ENCODE results near the gene SYT15.
"Not testable (repeated sequence)": the region's sequence is repeated elsewhere in the genome, so short reads cannot be mapped to it uniquely, and the experiment has no call there.

Gene SYT15

GRCh38 chr10:46578474-46579178, at the start of gene SYT15:
TSS of gene SYT15 (plus strand) at chr10:46579128. CDS start at chr10:46579169, 41 bp downstream.
- not testable (repeated sequence) for H3K4me3 ChIP-seq (ENCODE audit: low read depth in 1 of 5, low read length in 5 of 5); H3K4me1 ChIP-seq (ENCODE audit: control insufficient read depth in 5 of 5, insufficient read depth in 5 of 5, low read length in 5 of 5); H3K27me3 ChIP-seq (ENCODE audit: control insufficient read depth in 5 of 5, insufficient read depth in 4 of 5, low read length in 5 of 5); H3K27ac ChIP-seq (ENCODE audit: low read depth, low read length); H3K36me3 ChIP-seq (ENCODE audit: control insufficient read depth in 5 of 5, insufficient read depth in 5 of 5, low read length in 5 of 5); H3K9ac ChIP-seq (ENCODE audit: low read length in 5 of 5); H3K9me3 ChIP-seq (ENCODE audit: control insufficient read depth in 5 of 5, low read length in 5 of 5)

GRCh38 chr10:46529742-46530141, 49.2 kb upstream of the SYT15 start:
- not testable (repeated sequence) for H3K9me3 ChIP-seq (ENCODE audit: control insufficient read depth in 5 of 5, low read length in 5 of 5); H3K36me3 ChIP-seq (ENCODE audit: control insufficient read depth in 5 of 5, insufficient read depth in 5 of 5, low read length in 5 of 5); H3K9ac ChIP-seq (ENCODE audit: low read length in 5 of 5); H3K27me3 ChIP-seq (ENCODE audit: control insufficient read depth in 5 of 5, insufficient read depth in 4 of 5, low read length in 5 of 5); H3K4me3 ChIP-seq (ENCODE audit: low read depth in 1 of 5, low read length in 5 of 5); H3K27ac ChIP-seq (ENCODE audit: low read depth, low read length); H3K4me1 ChIP-seq (ENCODE audit: control insufficient read depth in 5 of 5, insufficient read depth in 5 of 5, low read length in 5 of 5)

GRCh38 chr10:46530249-46531186, 48.4 kb upstream of the SYT15 start:
- no peaks in the 10 kb centered on the region for H3K9me3 ChIP-seq (ENCODE audit: control insufficient read depth in 5 of 5, low read length in 5 of 5)
- no peak overlapping the region for H3K27ac ChIP-seq (ENCODE audit: low read depth, low read length)
- H3K9ac ChIP-seq (ENCODE audit: low read length in 5 of 5) = no peak overlapping the region
- H3K4me1 ChIP-seq (ENCODE audit: control insufficient read depth in 5 of 5, insufficient read depth in 5 of 5, low read length in 5 of 5) = peaks cover 0 to 8% (median 0%) of the 10 kb centered on the region in 5 donors
- H3K36me3 ChIP-seq (ENCODE audit: control insufficient read depth in 5 of 5, insufficient read depth in 5 of 5, low read length in 5 of 5) = no peaks in the 10 kb centered on the region
- H3K27me3 ChIP-seq (ENCODE audit: control insufficient read depth in 5 of 5, insufficient read depth in 4 of 5, low read length in 5 of 5) = peaks cover 0 to 3% (median 1%) of the 10 kb centered on the region in 5 donors
- no peak overlapping the region for H3K4me3 ChIP-seq (ENCODE audit: low read depth in 1 of 5, low read length in 5 of 5)

- H3K9ac ChIP-seq (ENCODE audit: low read length in 5 of 5); H3K27ac ChIP-seq (ENCODE audit: low read depth, low read length); H3K36me3 ChIP-seq (ENCODE audit: control insufficient read depth in 5 of 5, insufficient read depth in 5 of 5, low read length in 5 of 5); H3K4me1 ChIP-seq (ENCODE audit: control insufficient read depth in 5 of 5, insufficient read depth in 5 of 5, low read length in 5 of 5); H3K4me3 ChIP-seq (ENCODE audit: low read depth in 1 of 5, low read length in 5 of 5); H3K9me3 ChIP-seq (ENCODE audit: control insufficient read depth in 5 of 5, low read length in 5 of 5): not testable (repeated sequence)
- H3K27me3 ChIP-seq (ENCODE audit: control insufficient read depth in 5 of 5, insufficient read depth in 4 of 5, low read length in 5 of 5) = peaks cover 9 to 15% (median 12%) of the 10 kb centered on the region in 5 donors
Observed at GRCh38 chr10:46532256-46532655, 46.7 kb upstream of the SYT15 start.

GRCh38 chr10:46534828-46535524, 44.0 kb upstream of the SYT15 start:
- Histone ChIP-seq H3K4me1 (ENCODE audit: control insufficient read depth in 5 of 5, insufficient read depth in 5 of 5, low read length in 5 of 5) (peaks cover 0 to 6% (median 0%) of the 10 kb centered on the region in 5 donors), H3K9ac (ENCODE audit: low read length in 5 of 5) (no peak overlapping the region), H3K9me3 (ENCODE audit: control insufficient read depth in 5 of 5, low read length in 5 of 5) (no peaks in the 10 kb centered on the region), H3K27me3 (ENCODE audit: control insufficient read depth in 5 of 5, insufficient read depth in 4 of 5, low read length in 5 of 5) (peaks cover 9 to 19% (median 15%) of the 10 kb centered on the region in 5 donors), H3K27ac (ENCODE audit: low read depth, low read length) (no peak overlapping the region), H3K36me3 (ENCODE audit: control insufficient read depth in 5 of 5, insufficient read depth in 5 of 5, low read length in 5 of 5) (no peaks in the 10 kb centered on the region), H3K4me3 (ENCODE audit: low read depth in 1 of 5, low read length in 5 of 5) (no peak overlapping the region)

GRCh38 chr10:46536171-46536570, 42.8 kb upstream of the SYT15 start:
- no peaks in the 10 kb centered on the region for H3K36me3 ChIP-seq (ENCODE audit: control insufficient read depth in 5 of 5, insufficient read depth in 5 of 5, low read length in 5 of 5)
- H3K4me1 ChIP-seq (ENCODE audit: control insufficient read depth in 5 of 5, insufficient read depth in 5 of 5, low read length in 5 of 5) = peaks cover 0 to 3% (median 0%) of the 10 kb centered on the region in 5 donors
- H3K27me3 ChIP-seq (ENCODE audit: control insufficient read depth in 5 of 5, insufficient read depth in 4 of 5, low read length in 5 of 5) = peaks cover 14 to 28% (median 20%) of the 10 kb centered on the region in 5 donors
- H3K9ac ChIP-seq (ENCODE audit: low read length in 5 of 5) = no peak overlapping the region
- H3K27ac ChIP-seq (ENCODE audit: low read depth, low read length) = no peak overlapping the region
- H3K9me3 ChIP-seq (ENCODE audit: control insufficient read depth in 5 of 5, low read length in 5 of 5) = no peaks in the 10 kb centered on the region
- H3K4me3 ChIP-seq (ENCODE audit: low read depth in 1 of 5, low read length in 5 of 5) = no peak overlapping the region

GRCh38 chr10:46536781-46537180, 42.1 kb upstream of the SYT15 start:
- Histone ChIP-seq H3K36me3 (ENCODE audit: control insufficient read depth in 5 of 5, insufficient read depth in 5 of 5, low read length in 5 of 5) (no peaks in the 10 kb centered on the region), H3K9ac (ENCODE audit: low read length in 5 of 5) (no peak overlapping the region), H3K4me1 (ENCODE audit: control insufficient read depth in 5 of 5, insufficient read depth in 5 of 5, low read length in 5 of 5) (peaks cover 0 to 3% (median 0%) of the 10 kb centered on the region in 5 donors), H3K27ac (ENCODE audit: low read depth, low read length) (no peak overlapping the region), H3K4me3 (ENCODE audit: low read depth in 1 of 5, low read length in 5 of 5) (no peak overlapping the region), H3K9me3 (ENCODE audit: control insufficient read depth in 5 of 5, low read length in 5 of 5) (no peaks in the 10 kb centered on the region), H3K27me3 (ENCODE audit: control insufficient read depth in 5 of 5, insufficient read depth in 4 of 5, low read length in 5 of 5) (peaks cover 14 to 28% (median 20%) of the 10 kb centered on the region in 5 donors)

- Histone ChIP-seq H3K4me3 (ENCODE audit: low read depth in 1 of 5, low read length in 5 of 5) (no peak overlapping the region), H3K9me3 (ENCODE audit: control insufficient read depth in 5 of 5, low read length in 5 of 5) (no peaks in the 10 kb centered on the region), H3K27ac (ENCODE audit: low read depth, low read length) (no peak overlapping the region), H3K27me3 (ENCODE audit: control insufficient read depth in 5 of 5, insufficient read depth in 4 of 5, low read length in 5 of 5) (peaks cover 14 to 28% (median 20%) of the 10 kb centered on the region in 5 donors), H3K9ac (ENCODE audit: low read length in 5 of 5) (no peak overlapping the region), H3K36me3 (ENCODE audit: control insufficient read depth in 5 of 5, insufficient read depth in 5 of 5, low read length in 5 of 5) (no peaks in the 10 kb centered on the region), H3K4me1 (ENCODE audit: control insufficient read depth in 5 of 5, insufficient read depth in 5 of 5, low read length in 5 of 5) (peaks cover 0 to 3% (median 0%) of the 10 kb centered on the region in 5 donors)
Observed at GRCh38 chr10:46537309-46537708, 41.6 kb upstream of the SYT15 start.

GRCh38 chr10:46538155-46538554, 40.8 kb upstream of the SYT15 start:
- H3K27me3 ChIP-seq (ENCODE audit: control insufficient read depth in 5 of 5, insufficient read depth in 4 of 5, low read length in 5 of 5) = peaks cover 14 to 28% (median 20%) of the 10 kb centered on the region in 5 donors
- H3K4me1 ChIP-seq (ENCODE audit: control insufficient read depth in 5 of 5, insufficient read depth in 5 of 5, low read length in 5 of 5) = peaks cover 0 to 3% (median 0%) of the 10 kb centered on the region in 5 donors
- H3K36me3 ChIP-seq (ENCODE audit: control insufficient read depth in 5 of 5, insufficient read depth in 5 of 5, low read length in 5 of 5) = no peaks in the 10 kb centered on the region
- H3K4me3 ChIP-seq (ENCODE audit: low read depth in 1 of 5, low read length in 5 of 5) = no peak overlapping the region
- no peak overlapping the region for H3K27ac ChIP-seq (ENCODE audit: low read depth, low read length)
- no peaks in the 10 kb centered on the region for H3K9me3 ChIP-seq (ENCODE audit: control insufficient read depth in 5 of 5, low read length in 5 of 5)
- H3K9ac ChIP-seq (ENCODE audit: low read length in 5 of 5) = no peak overlapping the region
